GM18907 (cell line): ENCODE results near the gene SLC35D3.
"Not testable (repeated sequence)": the region's sequence is repeated elsewhere in the genome, so short reads cannot be mapped to it uniquely, and the experiment has no call there.

ENCODE experiments used
- ATAC-seq: cut with Tn5 transposase; IDR thresholded peaks from one replicate; pipeline ENCODE4 v1.9.1; 2021; ENCODE audit warnings: mild to moderate bottlenecking, moderate library complexity; ENCODE audit not compliant: unreplicated experiment

SLC35D3 gene

GRCh38 chr6:136923116-136923953 is 1.2 kb downstream of the SLC35D3 start:
- no peak for ATAC-seq

- ATAC-seq, result no peak
Observed at GRCh38 chr6:136923954-136924673, 2.0 kb downstream of the SLC35D3 start.

GRCh38 chr6:136926383-136926782 is 4.3 kb downstream of the SLC35D3 start:
- ATAC-seq, result no peak

- no peak for ATAC-seq
Observed at GRCh38 chr6:136927292-136927691, 5.2 kb downstream of the SLC35D3 start.

GRCh38 chr6:136930528-136930927 is 8.4 kb downstream of the SLC35D3 start:
- ATAC-seq, result no peak

GRCh38 chr6:136932599-136932998 is 10.5 kb downstream of the SLC35D3 start:
- ATAC-seq, result no peak

- ATAC-seq, result no peak
Observed at GRCh38 chr6:136945072-136945471, 23.0 kb downstream of the SLC35D3 start.

GRCh38 chr6:136945711-136946121 is 23.6 kb downstream of the SLC35D3 start:
- ATAC-seq, result no peak

- no peak for ATAC-seq
Observed at GRCh38 chr6:136947037-136947436, 24.9 kb downstream of the SLC35D3 start.

- ATAC-seq, result not testable (repeated sequence)
Observed at GRCh38 chr6:136949957-136950356, 27.9 kb downstream of the SLC35D3 start.

- no peak for ATAC-seq
Observed at GRCh38 chr6:136950436-136951126, 28.5 kb downstream of the SLC35D3 start.

- no peak for ATAC-seq
Observed at GRCh38 chr6:136952714-136953260, 30.7 kb downstream of the SLC35D3 start.

- ATAC-seq, result no peak
Observed at GRCh38 chr6:136955123-136955522, 33.0 kb downstream of the SLC35D3 start.

GRCh38 chr6:136956590-136957544 is 34.8 kb downstream of the SLC35D3 start:
- ATAC-seq, result no peak

GRCh38 chr6:136958168-136958567 is 36.1 kb downstream of the SLC35D3 start:
- no peak for ATAC-seq

- ATAC-seq, result no peak
Observed at GRCh38 chr6:136959471-136959891, 37.4 kb downstream of the SLC35D3 start.

GRCh38 chr6:136959935-136960334 is 37.8 kb downstream of the SLC35D3 start:
- ATAC-seq, result not testable (repeated sequence)

- no peak for ATAC-seq
Observed at GRCh38 chr6:136960781-136961180, 38.7 kb downstream of the SLC35D3 start.

GRCh38 chr6:136961848-136962247 is 39.7 kb downstream of the SLC35D3 start:
- ATAC-seq, result no peak

GRCh38 chr6:136962661-136963060 is 40.6 kb downstream of the SLC35D3 start:
- ATAC-seq, result no peak
